ENCODE measurements around the gene MTRR.

Gene MTRR

DNA sequence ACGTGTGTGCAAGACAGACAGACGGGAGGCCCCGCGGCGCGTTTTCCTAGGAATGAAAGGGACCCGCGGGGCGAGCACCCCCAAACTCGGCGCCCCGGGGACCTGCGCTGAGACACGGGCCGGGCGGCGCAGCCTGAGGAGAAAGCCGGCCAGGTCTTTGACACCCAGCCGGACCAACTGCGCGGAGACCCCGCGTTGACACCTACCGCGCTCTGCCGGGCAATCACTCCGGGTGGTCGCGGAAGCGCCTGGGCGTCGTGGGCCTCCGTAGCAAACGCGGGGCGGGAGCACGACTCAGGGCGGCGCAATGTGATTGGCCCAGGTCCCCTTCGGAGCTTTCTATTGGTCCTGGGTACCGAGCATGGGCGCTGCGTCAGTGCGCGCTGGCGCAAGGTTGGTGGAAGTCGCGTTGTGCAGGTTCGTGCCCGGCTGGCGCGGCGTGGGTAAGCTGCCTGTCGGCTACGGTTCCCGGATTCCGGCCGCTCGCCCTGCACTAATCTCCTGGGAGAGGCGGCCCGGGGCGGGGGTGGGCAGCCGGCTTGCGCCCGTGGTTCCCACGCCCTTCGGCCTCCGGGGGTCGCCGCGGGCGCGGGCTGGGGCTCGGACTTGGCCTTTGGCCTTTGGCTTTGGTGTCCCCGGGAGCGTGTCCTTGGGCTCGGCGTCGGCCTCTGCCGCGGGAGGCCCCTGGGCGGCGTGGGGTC lies at the start of gene MTRR, which contains the start of gene FASTKD3:
Gene MTRR, plus strand, starts transcription at position 376 of the 701 bp plus-strand sequence. CDS start 1,647 bp downstream, outside the sequence.
Gene FASTKD3, minus strand, starts transcription at position 259 of the 701 bp plus-strand sequence. CDS start 948 bp downstream, outside the sequence.
- peak; percentile 88 for DNase-seq (ENCODE audit: low read depth)

DNA sequence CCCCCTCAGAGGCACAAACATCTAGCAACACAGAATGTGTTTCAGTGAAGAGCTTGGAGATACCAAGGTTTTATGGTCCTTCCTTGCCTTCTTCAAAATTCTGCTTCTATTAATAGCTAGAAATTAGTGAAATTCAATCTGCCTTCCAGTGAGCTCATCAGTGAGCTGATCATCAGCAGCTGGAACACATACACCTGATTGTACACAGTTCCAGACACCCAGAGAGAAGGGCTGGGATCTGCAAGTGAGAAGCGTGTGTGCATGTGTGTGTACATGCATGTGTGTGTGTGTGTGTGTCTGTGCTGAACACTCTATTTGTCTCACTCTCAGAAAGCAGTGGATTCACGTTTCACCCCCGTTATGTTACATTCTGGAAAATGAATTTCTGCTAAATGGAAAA lies 46.5 kb upstream of the MTRR start:
- DNase-seq (ENCODE audit: low read depth) = no peak

DNA sequence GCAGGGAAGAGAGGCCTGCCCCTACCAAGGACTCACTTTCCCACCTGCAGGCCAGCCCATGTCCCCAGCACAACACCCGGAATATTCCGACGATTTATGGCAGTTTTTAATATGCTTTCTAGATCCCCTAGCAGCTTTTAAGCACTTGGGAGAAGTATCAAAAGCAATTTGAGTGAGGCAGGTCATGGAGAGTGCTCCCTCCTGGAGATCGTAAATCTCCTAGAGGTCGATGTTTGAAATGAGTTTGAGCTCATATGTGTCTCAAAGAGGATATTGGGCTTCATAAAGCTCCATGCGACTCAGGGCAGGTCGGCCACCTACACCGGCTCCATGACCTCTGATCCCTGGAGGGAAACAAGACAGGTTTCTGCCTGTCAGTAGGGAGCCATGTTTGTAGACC lies 45.4 kb upstream of the MTRR start:
- no peak for DNase-seq (ENCODE audit: low read depth)

DNA sequence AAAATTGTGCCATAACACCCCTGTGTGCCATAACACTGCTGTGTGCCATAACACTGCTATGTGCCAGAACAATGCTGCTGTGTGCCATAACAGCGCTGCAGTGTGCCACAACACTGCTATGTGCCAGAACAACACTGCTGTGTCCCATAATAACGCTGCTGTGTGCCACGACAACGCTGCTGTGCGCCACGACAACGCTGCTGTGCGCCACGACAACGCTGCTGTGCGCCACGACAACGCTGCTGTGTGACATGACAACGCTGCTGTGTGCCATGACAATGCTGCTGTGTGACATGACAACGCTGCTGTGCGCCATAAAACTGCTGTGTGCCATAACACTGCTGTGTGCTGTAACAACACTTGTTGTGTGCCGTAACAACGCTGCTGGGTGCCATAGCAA lies 44.0 kb upstream of the MTRR start:
- no peak for DNase-seq (ENCODE audit: low read depth)

DNA sequence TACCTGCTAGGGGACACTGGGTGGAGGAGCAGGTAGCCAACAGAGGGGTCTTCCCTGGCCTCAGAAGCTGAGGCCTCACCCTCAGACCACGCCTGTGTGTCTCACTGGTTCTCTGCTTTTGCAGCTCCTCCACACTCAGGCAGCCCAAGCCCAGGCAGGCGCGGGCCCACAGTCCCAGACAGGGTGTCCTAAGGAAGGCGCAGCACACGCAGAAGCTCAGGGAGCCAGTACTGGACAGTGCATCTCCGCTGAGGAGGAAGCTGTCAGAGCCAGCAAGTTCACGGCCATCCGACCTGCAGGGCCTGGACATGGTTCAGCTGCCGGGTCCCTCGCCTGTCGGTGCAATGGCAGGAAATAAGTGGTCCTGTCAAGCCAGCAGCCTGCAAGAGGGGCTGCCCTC lies 43.3 kb upstream of the MTRR start:
- DNase-seq (ENCODE audit: low read depth) = no peak

DNA sequence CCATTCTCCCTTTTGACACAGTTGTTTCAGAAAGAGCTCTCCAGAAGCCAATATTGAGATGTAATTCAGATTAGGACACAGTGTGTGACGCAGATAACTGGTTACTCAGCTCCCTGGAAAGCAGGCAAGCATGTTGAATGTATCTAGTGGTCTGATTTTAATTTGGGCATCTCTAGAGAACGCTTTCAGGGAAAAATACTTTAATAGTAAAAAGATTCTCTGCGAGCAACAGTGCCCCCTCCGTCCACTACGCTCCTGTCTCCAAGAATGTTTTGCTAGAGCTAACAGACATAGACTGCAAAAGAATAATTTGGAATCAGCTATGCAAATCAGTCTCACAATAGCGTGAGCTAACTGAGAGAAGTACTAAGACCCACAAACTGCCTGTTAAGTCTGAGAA lies 41.3 kb upstream of the MTRR start:
- DNase-seq (ENCODE audit: low read depth) = no peak

DNA sequence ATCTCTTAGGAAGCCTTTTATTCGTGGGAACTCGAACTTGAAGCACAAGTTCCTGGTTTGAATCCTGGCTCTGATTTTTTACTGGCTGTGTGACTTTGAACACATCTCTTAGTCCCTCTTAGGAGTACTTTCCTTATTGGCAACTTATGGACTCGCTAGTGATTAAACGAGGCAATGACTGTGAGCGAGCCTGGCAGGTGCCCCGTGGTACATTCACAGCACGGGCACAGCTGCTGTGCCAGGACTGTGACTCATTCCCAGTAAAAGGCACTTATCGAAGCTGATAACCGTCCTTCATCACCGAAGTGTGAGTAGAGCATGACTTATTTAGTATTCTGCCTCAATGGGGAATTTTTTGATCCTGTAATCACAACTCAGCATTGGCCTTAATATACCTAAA lies 40.7 kb upstream of the MTRR start:
- no peak for DNase-seq (ENCODE audit: low read depth)

DNA sequence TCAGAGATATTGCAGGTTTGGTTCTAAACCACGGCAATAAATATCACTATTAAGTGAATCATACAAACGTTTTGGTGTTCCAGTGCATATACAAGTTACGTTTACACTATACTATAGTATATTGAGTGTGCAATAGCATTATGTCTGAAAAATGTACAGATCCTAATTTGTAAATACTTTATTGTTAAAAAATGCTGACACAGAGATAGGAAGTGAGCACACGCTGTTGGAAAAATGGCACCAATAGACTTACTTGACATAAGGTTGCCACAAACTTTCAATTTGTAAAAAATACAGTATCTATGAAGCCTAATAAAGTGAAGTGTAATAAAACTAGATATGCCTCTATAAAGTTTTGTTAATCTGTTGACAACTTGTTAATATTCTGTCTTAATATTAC lies 34.0 kb upstream of the MTRR start:
- no peak for DNase-seq (ENCODE audit: low read depth)

DNA sequence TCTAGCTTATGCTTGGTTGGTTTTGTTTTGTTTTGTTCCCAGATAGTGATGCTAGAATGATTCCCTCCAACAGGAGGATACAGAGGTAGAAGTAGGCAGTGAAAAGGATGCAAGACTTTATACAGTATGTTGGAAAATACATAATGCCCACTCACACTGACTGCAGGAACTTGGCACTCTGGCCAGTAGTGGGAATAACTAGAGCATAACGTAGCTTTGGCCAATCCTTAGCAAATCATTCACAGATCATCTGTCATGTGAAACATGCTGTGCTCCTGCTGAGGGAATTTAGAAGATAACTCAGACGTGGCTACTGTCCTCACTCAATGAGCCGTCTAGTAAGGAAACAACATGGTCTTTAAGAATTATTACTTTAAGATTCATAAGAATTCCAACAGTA lies 31.5 kb upstream of the MTRR start:
- no peak for DNase-seq (ENCODE audit: low read depth)

DNA sequence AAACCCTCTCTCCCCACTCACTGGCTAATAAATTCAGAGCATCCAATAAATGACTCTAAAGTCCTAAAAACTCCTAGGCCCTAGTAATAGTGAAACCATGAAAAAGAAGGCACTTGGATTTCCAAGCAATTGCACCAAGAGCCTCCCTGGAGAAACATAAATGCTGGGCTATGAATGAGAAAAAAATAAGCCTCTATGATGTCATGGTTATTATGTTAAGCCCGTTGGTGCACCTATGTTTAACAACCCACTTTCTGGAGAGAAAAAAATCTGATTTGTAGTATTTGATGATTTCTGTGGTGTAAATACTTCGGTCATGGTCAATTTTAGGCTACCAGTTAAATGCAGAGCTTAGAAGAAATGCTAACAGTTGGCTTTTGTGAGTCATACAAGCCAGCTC lies 26.4 kb upstream of the MTRR start:
- no peak for DNase-seq (ENCODE audit: low read depth)

DNA sequence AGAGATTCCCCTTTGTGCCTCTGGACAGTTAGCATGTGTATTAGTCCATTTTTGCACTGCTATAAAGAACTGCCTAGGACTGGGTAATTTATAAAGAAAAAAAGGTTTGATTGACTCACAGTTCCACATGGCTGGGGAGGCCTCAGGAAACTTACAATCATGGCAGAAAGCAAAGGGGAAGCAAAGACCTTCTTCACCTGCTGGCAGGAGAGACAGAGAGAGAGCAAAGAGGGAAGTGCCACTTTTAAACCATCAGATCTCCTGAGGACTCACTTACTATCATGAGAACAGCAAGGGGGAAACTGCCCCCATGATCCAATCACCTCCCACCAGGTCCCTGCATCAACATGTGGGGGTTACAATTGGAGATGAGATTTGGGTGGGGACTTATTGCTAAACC lies 24.0 kb upstream of the MTRR start:
- DNase-seq (ENCODE audit: low read depth) = no peak

DNA sequence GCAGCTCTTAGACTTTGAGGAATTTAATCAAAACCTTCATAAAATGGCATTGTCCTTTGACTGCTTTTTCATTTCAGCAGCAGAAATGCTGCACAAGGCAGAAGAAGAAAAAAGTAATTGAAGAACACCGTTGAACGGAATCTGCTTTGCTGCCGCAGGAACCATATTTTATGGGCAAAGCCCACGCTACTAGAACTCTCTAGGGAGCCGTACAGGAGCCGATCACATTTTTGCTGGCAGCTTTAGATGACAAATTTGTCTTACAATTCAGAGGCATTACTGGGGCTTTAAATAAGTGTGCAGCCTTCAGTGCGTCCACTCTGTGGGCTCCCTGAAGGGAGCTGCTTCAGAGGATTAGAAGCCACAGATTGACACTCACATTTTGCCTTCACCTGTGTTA lies 23.4 kb upstream of the MTRR start:
- no peak for DNase-seq (ENCODE audit: low read depth)

DNA sequence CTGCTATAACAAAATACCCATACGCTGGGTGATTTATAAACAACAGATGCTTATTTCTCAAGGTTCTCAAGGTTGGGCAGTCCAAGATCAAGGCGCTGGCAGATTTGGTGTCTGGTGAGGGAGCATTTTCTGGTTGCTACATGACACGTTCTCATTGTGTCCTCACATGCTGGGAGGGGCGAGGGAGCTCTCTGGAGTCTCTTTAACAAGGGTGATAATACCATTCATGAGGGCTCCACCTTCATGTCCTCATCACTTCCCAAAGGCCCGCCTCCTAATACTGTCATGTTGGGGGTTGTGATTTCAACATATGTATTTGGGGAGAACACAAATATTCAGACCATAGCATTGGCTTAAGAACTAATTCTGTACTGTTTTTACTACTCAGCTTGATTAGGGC lies 22.6 kb upstream of the MTRR start:
- no peak for DNase-seq (ENCODE audit: low read depth)

DNA sequence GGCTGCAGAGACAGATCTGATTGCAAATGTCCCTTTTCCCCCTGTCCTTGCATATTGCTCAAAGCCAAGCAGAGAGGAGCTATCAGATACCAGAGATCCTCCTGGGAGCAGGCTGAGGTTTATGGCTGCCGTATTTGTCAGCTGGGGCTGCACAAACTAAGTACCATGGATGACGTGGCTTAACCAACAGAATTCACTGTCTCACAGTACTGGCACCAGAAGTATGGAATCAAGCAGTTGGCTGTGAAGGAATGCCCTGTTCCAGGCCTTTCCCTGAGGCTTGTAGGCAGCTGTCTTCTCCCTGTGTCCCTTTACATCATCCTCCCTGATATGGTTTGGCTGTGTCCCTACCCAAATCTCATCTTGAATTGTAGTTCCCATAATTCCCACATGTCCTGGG lies 20.7 kb upstream of the MTRR start:
- no peak for DNase-seq (ENCODE audit: low read depth)

DNA sequence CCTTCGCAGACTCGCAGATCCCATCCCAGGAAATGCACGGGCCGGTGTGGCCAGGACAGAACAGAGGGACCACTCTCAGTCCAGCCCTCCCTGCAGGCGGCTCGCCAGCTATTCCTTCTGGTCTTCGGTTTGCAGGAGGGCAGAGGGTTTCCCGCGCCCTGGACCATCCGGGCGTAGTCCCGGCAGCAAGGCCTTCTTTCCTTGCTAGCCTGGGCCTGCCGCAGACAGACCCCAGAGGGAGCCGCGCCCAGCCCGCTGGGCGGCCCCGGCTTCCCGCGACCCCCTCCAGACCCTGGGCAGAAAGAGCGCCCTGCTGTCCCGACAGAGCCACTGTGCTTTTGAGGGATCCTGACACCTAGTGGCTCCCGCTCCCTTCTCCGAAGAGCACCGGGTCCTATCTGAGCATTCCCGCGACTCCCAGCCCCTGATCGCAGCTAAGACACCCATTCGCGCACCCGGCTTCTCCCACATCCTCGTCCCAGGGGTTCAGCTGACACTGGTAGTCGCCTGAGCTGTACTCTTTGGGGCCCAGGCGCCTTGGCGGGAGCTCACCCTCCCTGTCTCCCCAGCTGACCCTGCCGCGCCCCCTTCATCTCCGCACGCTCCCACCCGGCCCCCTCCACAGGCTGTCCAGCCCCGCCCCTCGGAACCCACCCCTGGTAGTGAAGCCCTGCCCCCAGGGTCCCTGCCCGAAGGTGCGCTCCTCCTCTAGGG lies 19.1 kb upstream of the MTRR start:
- no peak for DNase-seq (ENCODE audit: low read depth)

DNA sequence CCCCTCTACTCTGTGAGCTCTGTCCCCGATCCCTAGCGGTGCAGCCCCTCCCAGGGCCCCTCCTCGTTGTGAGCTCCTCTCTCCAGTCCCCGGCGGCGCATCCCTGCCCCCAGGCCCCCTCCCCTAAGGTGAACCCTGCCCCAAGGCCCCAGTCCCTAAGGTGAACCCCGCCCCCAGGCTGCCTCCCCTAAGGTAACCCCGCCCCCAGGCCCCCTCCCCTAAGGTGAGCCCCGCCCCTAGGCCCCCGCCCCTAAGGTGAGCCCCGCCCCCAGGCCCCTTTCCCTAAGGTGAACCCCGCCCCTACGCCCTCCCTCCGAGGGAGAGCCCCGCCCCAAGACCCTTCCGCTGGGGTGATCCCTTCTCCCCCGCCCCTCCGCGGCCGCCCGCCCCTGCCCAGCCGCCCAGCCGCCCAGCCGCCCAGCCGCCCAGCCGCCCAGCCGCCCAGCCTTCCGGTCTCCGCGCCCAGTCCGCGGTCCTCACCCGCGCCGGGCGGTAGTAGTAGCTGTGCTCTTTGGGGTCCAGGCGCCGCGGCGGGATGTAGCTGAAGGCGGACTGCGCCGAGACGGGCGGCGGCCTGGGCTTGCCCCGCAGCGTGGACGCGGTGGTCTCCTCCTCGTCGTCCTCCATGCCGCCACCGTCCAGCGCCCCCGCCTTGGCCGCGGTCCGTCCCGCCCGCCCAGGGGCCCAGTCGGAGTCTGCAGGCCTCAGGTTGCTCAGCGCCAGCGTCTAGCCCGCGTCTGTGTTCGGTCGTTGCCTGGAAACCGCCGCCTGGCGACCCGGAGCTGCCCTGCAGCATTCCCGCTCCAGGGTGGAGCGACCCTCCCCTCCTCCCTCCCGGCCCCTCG lies 18.3 kb upstream of the MTRR start, which contains the start of gene CFAP90:
Gene CFAP90, minus strand, starts transcription at position 739 of the 845 bp plus-strand sequence. Its CDS starts 112 bp downstream, at position 627.
- no peak for DNase-seq (ENCODE audit: low read depth)

DNA sequence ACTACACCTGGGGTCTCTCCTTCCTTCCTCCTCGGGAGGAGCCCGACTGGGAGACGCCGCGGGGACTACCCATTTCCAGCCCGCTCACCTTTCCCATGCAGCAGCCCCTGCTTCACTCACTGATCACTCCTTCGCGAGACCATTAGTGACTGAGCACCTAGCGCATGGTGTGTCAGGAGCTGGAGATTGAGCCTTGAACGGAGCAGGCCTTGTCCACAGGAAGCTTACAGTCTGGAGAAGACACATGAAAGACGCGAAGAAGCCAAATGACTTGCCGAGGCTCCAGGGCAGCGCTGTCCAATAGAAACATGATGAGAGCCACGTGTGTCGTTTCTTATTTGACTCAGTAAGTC lies 17.7 kb upstream of the MTRR start:
- no peak for DNase-seq (ENCODE audit: low read depth)

DNA sequence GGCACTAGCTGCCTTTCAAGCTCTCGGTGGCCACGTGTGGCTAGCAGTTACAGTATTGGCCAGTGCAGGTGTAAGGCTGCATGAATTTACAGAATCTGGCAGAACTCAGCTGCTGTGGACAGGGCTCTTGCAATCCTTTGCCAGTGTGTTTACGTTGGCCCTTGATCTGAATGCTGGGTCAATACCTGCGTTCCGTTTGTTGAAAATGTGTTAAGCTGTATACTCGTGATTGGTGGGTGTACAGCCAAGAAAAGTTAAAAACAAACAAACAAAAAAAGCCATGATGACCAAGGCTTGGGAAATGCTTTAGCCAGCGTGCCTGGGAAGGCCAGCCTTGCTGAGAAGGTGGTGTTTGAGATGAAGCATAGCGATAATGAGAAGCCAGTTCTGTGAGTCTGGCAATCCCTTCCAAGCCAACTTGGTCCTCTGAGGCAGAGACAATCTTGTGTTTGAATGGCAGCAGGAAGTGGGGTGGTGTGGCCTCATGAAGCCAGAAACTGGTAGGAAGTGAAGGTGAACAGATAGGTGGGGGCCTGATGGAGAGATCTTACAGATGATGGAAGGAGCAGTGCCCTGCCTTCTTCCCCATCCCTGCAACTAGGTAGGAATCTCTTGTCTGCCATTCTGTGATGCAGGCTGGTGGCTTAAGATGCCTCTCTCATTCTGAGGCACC lies 17.2 kb upstream of the MTRR start:
- DNase-seq (ENCODE audit: low read depth) = no peak

DNA sequence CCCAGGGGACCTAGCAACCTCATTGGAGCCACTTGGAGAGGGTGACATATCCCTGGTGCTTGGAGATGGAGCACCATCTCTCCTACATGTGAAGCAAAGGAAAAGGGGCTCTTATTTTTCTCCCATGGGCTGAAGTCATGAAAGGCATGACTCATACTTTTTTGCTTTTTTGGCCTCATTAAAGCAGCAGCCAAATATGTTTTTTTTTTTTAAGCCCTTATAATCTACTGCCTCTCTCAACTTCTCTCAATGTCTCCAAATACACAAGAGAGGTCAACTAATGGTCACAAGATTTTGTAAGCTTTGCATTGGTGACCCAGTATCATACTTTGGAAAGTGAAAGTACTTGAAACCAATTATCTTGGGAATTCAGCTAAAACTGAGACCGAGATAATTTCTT lies 16.4 kb upstream of the MTRR start:
- DNase-seq (ENCODE audit: low read depth) = no peak

DNA sequence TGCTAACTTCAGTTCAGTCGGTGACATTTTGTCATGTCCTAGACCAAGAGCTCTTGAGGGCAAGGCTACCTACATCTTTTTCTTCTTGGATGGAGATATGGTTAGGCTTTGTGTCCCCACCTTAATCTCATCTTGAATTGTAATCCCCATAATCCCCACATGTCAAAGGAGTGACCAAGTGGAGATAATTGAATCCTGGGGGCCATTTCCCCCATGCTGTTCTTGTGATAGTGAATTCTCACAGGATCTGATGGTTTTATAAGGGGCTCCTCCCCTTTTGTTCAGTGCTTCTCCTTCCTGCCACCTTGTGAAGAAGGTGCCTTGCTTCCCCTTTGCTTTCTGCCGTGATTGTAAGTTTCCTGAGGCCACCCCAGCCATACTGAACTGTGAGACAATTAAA lies 16.0 kb upstream of the MTRR start:
- DNase-seq (ENCODE audit: low read depth) = no peak

DNA sequence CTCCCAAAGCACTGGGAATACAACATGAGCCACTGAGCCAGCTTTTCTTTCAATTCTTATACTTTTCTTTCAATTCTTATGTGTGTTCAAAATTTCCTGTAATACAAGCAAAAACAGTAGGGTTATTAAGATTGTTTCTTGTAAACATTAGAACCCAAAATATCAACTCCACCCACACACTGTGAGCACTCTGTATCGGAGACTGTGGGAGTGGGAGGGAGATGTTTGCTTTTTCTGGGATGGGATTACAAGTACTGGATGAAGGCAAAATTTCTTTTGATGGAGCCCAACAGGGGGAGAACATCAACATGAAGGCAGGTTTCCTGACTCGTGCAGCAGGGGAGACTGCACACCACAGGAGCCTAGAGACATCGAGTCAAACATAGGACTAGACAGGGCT lies 13.3 kb upstream of the MTRR start:
- no peak for DNase-seq (ENCODE audit: low read depth)

DNA sequence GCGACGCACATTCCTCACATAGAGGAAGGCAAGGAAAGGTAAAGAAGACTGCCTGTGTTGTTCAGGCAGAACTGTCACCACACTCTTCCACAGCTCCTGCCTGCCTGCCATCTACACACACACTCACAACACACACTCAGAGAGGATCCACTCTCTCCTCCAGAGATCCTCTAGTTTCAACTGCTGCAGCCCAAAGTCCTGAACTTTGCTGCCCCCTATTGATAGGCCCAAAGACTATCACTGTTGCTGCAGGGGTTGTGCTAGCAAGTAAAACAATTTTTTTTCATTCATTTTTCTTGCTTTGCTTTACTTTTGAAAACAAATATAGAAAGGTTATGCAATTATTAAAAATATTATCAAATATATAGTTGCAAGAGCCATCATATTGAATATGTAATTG lies 12.1 kb upstream of the MTRR start:
- DNase-seq (ENCODE audit: low read depth) = no peak
